Karpas-422 (cell line): ENCODE results near the gene AGPAT2. TPM values are rescaled to one million over a fixed set of nuclear protein-coding genes. Genes with fewer than 3 reads are reported as not detected.

Experiments
- DNase-seq: peaks from one replicate; pipeline ENCODE4 v3.0.0-alpha.2; 2015
- H2AFZ ChIP-seq: fragments of 200-600 bp; sonication (generic); 2 replicates; pipeline ENCODE4 v1.6.1; 2014; ENCODE audit warnings: antibody characterized with exemption, low read length, mixed read lengths
- H3K27ac ChIP-seq: fragments of 200-600 bp; sonication (generic); 2 replicates; pipeline ENCODE4 v1.5.1; 2014; ENCODE audit warnings: mild to moderate bottlenecking, low read length, moderate library complexity
- H3K27me3 ChIP-seq: fragments of 200-600 bp; sonication (generic); 2 replicates; pipeline ENCODE4 v1.6.1; 2014; ENCODE audit warnings: low read length, mixed read lengths
- H3K36me3 ChIP-seq: fragments of 200-600 bp; sonication (generic); 2 replicates; pipeline ENCODE4 v1.6.1; 2014; ENCODE audit warnings: low read length, mixed read lengths; ENCODE audit not compliant: insufficient read depth
- H3K4me1 ChIP-seq: fragments of 200-600 bp; sonication (generic); 2 replicates; pipeline ENCODE4 v1.6.1; 2014; ENCODE audit warnings: mild to moderate bottlenecking, low read length, mixed read lengths
- H3K4me2 ChIP-seq: fragments of 200-600 bp; sonication (generic); 2 replicates; pipeline ENCODE4 v1.6.1; 2014; ENCODE audit warnings: low read length, low read depth, mild to moderate bottlenecking; ENCODE audit not compliant: poor library complexity, severe bottlenecking
- H3K4me3 ChIP-seq: fragments of 200-600 bp; sonication (generic); 2 replicates; pipeline ENCODE4 v1.5.1; 2014; ENCODE audit warnings: mild to moderate bottlenecking, antibody characterized with exemption, low read length, mixed read lengths
- H3K79me2 ChIP-seq: fragments of 200-600 bp; sonication (generic); 2 replicates; pipeline ENCODE4 v1.6.1; 2014; ENCODE audit warnings: mild to moderate bottlenecking, low read length, mixed read lengths
- H3K9ac ChIP-seq: fragments of 200-600 bp; sonication (generic); 2 replicates; pipeline ENCODE4 v1.6.0; 2014; ENCODE audit warnings: low read length
- H3K9me2 ChIP-seq: fragments of 200-600 bp; sonication (generic), shearing (Covaris generic); replicated peaks from 2 replicates; pipeline ENCODE4 v1.6.0; 2014; ENCODE audit warnings: mild to moderate bottlenecking, low read length, moderate library complexity; ENCODE audit not compliant: insufficient read depth
- H3K9me3 ChIP-seq: fragments of 300-700, 200-600 bp; sonication (generic); 2 replicates; pipeline ENCODE4 v1.6.1; 2014; ENCODE audit warnings: low read length, mixed read lengths
- H4K20me1 ChIP-seq: fragments of 200-600 bp; sonication (generic); 2 replicates; pipeline ENCODE4 v1.6.1; 2014; ENCODE audit warnings: mild to moderate bottlenecking, antibody characterized with exemption, low read length, low read depth; ENCODE audit not compliant: insufficient read depth
- small RNA-seq: library from RNA; depleted of rRNA; stranded (forward); fragments of <200 nt; gene quantifications from one replicate; pipeline ENCODE3, GENCODE V24; 2014
- total RNA-seq: library from RNA; depleted of rRNA; stranded (reverse); fragments of >200 nt; shearing (Covaris generic); gene quantifications from 2 replicates; pipeline ENCODE4 v1.2.3, GENCODE V29; 2014; ENCODE audit warnings: low replicate concordance; rRNA removed

The AGPAT2 gene
- total RNA-seq, 1 experiment from 2014 or later: 12.3 TPM

GRCh38 chr9:136623842-136624183, 63.4 kb downstream of the AGPAT2 start:
- Histone ChIP-seq H2AFZ (no peak overlapping the region), H3K9me2 (no peaks in the 10 kb centered on the region), H3K27ac (no peak overlapping the region), H3K4me1 (peaks cover 3% of the 10 kb centered on the region), H4K20me1 (0 out of 2 replicates have a peak, but pooled peaks cover 4% of the 10 kb centered on the region), H3K36me3 (no peaks in the 10 kb centered on the region), H3K79me2 (no peaks in the 10 kb centered on the region), H3K4me3 (no peak overlapping the region), H3K9me3 (no peaks in the 10 kb centered on the region), H3K4me2 (no peak overlapping the region), H3K9ac (no peak overlapping the region), H3K27me3 (no peaks in the 10 kb centered on the region)
- no peak for DNase-seq

Small RNA genes lying within 50 kb of the gene (small RNA-seq; reads per million reads assigned to genes)
- 0.16 reads per million for gene MIR126

Other genes starting within 250 kb of the AGPAT2 start
- gene INPP5E, start 247.6 kb downstream of the AGPAT2 start, total RNA-seq: 8.0 and 10.4 TPM in 2 replicates
- gene SEC16A, start 204.4 kb downstream of the AGPAT2 start, total RNA-seq: 21.5 and 26.6 TPM in 2 replicates
- gene NOTCH1, start 141.4 kb downstream of the AGPAT2 start, total RNA-seq: 4.3 and 15.0 TPM in 2 replicates
- not detected in 2 replicates for gene EGFL7, start 24.5 kb downstream of the AGPAT2 start, total RNA-seq
- not detected in 2 replicates for gene DIPK1B, start 25.1 kb upstream of the AGPAT2 start, total RNA-seq
- not detected in 2 replicates for gene LCN10, start 55.5 kb upstream of the AGPAT2 start, total RNA-seq
- gene LCN6, start 61.1 kb upstream of the AGPAT2 start, total RNA-seq: not detected in 2 replicates
- gene LCN8, start 70.8 kb upstream of the AGPAT2 start, total RNA-seq: not detected in 2 replicates
- gene LCN15, start 77.1 kb upstream of the AGPAT2 start, total RNA-seq: not detected in 2 replicates
- gene TMEM141, start 103.9 kb upstream of the AGPAT2 start, total RNA-seq: 20.5 and 61.8 TPM in 2 replicates
- gene CCDC183, start 108.9 kb upstream of the AGPAT2 start, total RNA-seq: 1.6 TPM in 1 of 2 replicates, not detected in the other
- gene RABL6, start 120.5 kb upstream of the AGPAT2 start, total RNA-seq: 43.1 and 78.1 TPM in 2 replicates
- gene AJM1, start 155.0 kb upstream of the AGPAT2 start, total RNA-seq: 1.9 and 5.0 TPM in 2 replicates
- 82.5 and 164 TPM in 2 replicates for gene PHPT1, start 162.0 kb upstream of the AGPAT2 start, total RNA-seq
- 7.9 TPM in 2 replicates for gene MAMDC4, start 164.9 kb upstream of the AGPAT2 start, total RNA-seq
- gene EDF1, start 178.9 kb upstream of the AGPAT2 start, total RNA-seq: 152 and 302 TPM in 2 replicates
- 6.3 and 11.3 TPM in 2 replicates for gene TRAF2, start 199.1 kb upstream of the AGPAT2 start, total RNA-seq